RCC 7860 (cell line): ENCODE results near the gene MBTPS2.
"Not testable (repeated sequence)": the region's sequence is repeated elsewhere in the genome, so short reads cannot be mapped to it uniquely, and the experiment has no call there.

ENCODE experiments used
- DNase-seq: peaks from one replicate; pipeline ENCODE4 v3.0.0-alpha.2; 2015; ENCODE audit warnings: low spot score
- FAIRE-seq: peaks from 2 replicates; lab custom pipeline; 2012; peaks lifted over from hg19 to GRCh38; lab: Jason Lieb, UNC

Gene MBTPS2

DNA sequence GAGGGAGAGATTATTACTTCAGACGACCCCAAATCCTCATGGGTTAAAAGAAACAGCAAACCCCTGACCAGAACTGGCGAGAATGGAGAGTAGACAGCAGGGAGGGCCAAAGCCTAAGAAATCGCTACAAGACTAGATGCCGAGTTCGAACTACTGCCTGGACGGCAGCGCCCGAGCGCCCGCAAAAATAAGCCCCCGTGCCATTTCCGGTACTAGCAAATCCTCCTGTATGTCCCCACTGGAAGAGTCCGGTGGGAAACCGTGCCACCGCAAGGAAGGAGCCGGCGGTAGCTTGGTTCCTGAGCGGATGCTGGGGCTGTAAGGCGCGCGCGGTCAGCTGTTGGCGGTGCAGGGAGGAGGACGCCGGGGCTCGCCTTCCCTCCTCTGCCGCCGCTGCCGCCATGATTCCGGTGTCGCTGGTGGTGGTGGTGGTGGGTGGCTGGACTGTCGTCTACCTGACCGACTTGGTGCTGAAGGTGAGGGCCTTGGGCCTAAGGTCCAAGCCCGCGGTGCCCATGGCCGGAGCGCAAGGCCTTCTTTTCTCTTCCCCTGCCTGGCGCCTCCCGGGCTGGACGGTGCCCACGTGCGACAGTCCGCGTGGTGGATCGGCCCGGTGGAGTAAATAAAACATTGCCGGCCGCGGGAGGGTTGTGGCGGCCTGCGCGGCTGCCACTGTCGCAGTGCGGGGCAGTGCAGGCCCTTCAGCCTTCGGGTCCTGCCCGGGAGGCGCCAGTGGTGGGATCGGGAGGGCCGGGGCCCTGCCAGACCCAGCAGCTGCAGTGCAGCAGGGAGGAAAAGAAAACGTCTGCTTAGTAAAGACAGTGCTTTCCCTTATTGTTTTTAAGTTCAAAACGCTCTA, at the start of gene MBTPS2:
Gene MBTPS2 (plus strand): TSS at position 284 of the 859 bp plus-strand sequence. CDS start 118 bp downstream, at position 402.
- peak; percentile 12 for FAIRE-seq

DNA sequence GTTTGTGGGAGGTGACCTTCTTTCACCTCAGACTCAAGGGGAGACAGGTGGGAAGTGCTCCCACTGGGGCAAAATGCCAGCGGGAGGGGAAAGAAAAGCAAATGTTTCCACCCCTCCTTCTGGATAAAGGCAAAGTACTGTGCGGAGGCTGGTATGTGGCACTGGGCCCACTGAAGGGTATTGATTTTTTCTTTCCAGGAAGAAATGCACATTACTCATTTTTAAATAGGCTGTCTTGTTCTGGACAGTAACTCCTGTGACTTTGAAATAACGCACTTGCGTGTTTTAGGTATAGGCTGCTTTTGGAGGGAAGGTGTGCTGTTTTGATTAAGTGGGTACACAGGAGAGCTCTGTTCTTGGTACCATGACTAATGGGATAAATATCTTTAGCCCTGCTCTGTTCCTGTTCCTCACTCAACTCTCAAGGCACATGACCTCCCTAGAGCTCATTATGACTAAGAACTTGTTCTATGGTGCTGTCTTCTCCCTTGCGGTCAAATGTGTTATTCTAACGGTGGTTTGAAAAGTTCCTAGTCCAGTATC, 40.7 kb upstream of the MBTPS2 start:
- DNase-seq (peak; percentile 86), FAIRE-seq (peak; percentile 96)

More for the DNA sequence above, at the start of gene MBTPS2:
- peak; percentile 77 for DNase-seq

DNA sequence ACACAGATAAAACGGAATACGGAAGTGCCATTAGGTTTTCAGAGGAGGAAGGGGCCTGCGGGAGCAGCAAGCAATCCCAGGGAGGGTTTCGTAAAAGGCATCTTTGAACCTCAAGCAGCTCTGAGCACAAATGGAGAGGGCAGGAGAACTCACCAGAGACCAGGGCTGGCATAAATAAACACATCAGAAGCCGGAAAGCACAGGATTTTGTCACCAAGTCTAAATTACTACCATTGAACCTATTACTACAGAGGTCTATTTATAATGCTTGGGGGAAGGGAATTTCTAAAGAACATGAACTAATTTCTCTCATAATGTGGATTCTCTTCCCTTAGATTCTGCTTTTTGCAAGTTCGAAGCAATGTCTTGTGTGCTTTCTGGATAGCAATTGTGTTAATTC, 39.6 kb upstream of the MBTPS2 start:
- no peak for FAIRE-seq
- DNase-seq = no peak

DNA sequence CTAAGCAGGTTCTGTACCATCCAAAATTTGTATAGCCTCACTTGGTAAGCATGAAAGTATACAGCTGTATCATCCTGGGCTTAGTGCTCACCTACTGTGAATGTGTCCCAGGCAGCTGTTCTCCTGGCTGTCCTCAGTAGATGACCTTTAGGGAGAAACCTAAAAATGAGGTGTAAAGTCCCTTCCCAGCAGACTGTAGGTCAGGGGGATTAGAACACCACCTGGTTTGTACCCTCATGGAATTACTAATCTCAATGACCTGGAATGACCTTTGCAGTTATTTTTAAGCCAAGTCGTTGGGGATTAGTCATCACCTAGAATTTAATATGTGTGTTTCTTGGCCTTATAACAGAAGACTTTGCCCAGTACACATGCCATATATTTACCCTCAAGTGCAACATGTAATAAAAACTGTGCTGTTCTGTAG, 39.1 kb upstream of the MBTPS2 start:
- FAIRE-seq (peak; percentile 72), DNase-seq (peak; percentile 13)

DNA sequence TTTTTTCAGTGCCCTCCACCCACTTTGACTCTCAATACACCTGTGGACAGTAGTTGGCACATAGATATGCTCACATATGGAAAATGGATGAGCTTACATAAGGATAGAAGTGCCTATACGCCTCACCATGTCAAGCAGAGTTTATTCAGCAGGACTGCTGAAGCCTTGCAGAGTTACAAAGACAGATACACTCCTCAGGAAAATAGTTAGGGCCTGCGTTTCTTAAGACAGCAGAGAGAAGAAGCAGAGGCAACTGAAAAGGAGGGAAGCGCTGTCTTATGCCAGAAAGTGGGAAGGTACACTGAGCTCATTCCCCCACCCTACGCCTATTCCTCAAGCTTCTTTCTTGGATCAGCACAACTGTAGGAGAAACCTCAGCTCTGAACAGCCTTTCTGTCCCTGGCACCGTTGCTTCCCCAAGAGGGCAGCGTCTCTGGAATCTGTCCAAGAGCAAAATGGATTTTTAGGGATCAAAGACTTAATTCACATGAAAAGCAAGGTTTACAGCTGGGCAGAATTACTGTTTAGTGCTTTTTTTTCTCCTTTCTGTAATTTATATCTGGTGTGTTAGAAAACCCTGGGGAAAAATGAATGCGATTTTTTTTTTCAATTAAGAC, 37.3 kb upstream of the MBTPS2 start:
- no peak for DNase-seq
- FAIRE-seq = no peak

DNA sequence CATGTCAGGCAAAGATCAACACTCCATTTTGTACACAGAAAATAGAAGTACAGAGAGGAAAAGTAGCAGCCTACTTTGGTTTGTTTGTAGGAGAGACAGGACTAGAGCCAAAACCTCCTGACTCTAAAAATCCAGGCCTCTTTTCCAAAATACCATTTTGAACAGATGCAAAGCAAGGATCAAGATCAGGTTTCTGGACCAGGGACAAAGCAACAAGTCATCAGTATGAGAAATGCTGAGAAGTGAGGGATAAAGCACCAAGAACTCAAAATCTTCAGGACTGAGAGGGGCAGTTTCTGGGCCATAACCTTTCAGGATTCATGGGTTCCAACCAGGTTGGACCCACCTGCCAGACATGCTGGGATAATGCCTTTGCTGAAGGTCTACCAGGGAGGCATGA, 36.6 kb upstream of the MBTPS2 start:
- FAIRE-seq (no peak), DNase-seq (no peak)

DNA sequence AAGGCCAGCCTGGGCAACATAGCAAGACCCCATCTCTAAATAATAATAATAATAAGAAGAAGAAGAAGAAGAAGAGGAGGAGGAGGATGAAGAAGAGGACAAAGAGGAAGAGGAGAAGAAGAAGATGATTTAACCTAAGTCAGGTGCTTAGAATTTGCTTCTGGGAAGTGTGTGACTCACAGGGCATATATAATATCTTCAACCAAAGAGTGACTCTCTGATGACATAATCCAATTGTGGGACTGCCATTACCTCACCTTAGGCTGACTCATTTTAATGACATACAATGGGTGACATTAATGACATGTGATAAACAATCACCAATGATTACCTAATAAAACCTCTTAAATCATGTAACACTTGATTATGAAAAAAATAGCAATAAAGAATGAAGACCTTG, 32.7 kb upstream of the MBTPS2 start:
- FAIRE-seq = peak; percentile 80
- DNase-seq = peak; percentile 48

DNA sequence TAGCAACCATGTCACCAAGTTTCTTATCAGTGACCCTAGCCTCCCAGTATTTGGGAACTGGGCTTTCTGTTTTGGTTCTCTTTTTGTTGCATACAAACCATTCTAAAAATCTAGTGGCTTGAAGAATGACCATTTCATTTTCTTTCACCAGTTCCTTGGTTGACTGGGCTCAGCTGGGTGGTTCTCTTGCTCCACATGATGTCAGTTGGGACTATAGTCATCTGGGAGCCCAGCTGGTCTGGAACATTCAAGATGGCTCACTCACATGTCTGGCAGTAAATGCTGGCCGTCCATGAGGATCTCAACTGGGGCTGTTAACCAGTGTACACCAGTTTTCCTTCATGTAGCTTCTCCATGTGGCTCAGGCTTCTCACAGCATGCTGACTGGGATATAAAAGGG, 27.6 kb upstream of the MBTPS2 start:
- DNase-seq = no peak
- no peak for FAIRE-seq

DNA sequence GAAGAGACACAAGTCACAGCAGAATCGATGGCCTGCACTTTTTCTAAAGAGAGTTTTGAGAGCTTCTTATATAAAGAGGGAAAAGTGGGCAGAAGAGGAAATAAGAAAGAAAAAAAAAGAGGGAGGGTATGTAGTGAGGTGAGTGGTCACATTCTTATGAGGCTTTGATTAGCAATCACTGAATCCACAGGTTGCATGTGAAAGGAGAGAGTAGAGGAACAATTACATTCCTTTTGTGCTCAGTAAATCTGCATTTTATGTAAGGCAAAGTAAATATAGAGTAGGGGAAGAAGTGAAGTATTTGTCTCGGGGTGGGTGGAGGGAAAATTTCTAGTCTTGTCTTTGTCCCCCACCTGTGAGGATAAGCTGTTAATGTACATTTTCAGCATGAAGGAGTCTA, 26.8 kb upstream of the MBTPS2 start:
- no peak for FAIRE-seq
- DNase-seq = no peak

DNA sequence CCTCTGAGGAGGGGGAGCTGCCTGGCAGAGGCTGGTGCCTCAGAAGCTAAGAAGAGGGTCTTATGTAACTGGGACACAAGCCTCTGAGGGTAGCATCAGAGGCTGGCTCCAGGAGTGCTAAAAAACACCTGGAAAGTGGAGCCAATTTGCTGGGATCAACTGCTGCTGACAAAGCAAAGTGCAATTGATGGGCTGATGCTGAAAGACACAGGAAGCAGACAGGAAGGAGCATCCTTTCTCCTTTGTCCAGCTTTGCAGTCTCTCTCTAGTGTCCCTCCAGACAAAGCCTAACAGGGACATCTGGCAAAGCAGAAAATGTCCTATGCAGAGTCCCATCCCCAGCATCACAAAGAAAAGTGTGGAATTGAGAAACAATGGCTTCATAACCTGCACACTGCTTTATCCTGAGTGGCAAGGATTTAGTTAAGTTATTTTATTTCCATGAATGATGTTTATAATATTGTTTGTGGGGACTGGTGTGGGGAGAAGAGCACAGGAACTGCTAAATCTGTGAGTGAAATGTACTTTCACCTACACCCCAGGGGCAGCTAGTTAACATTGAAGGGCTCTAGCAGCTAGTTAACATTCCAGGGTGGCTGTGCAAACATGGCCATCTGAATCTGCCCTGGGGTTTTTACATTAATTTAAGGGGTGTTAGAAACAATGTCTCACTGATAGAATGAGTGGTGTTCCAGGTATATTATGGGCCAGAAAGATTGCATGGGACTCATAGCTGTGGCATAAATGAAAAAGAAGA, 25.6 kb upstream of the MBTPS2 start:
- no peak for FAIRE-seq

DNA sequence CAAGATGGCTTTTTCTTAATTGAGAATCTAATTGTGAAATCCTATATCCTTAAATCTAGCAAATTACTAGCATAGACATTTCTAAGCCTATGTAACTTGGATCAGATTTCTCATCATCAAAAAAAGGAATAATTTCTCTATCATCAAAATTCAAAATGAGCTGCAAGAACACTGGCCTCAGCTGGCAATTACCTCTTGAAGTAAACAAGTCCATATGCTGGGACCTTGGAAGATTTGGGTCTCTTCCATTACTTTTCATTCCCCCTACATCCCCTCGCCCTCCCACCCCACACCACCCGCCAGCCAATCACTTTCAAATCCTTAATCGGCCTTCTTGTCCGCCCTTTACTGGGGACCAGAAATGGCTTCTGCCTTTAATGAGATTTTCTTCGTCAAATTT, 23.3 kb upstream of the MBTPS2 start:
- no peak for DNase-seq
- FAIRE-seq = no peak

More for the DNA sequence above, 25.6 kb upstream of the MBTPS2 start:
- no peak for DNase-seq

DNA sequence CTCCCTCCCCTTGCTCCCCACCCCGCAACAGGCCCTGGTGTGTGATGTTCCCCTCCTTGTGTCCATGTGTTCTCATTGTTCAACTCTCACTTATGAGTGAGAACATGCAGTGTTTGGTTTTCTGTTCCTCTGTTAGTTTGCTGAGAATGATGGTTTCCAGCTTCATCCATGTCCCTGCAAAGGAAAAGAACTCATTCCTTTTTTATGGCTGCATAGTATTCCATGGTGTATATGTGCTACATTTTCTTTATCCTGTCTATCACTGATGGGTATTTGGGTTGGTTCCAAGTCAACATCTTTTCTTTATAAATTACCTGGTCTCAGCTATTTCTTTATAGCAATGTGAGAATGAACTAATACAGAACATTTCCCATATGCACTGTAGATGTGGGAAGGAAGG, 19.2 kb upstream of the MBTPS2 start:
- FAIRE-seq, DNase-seq: not testable (repeated sequence)

DNA sequence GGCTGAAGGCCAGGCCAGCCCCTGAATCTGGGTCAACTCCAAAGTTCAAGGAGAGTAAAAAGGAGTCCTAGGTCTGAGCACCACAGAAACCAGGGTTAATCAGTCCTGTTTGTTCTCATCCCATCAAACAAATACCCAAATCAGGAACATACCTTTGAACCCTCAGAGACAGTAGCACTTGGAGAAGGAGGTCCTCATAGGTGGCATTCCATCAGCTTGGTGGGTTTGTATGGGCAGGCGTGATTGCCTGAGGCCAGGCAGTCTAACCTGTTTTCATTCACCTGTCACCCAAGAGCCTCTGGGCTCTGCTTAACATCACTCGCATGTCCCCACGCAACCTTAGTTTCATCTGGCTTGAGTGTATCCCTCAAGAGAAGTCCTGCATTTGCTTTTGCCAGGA, 17.5 kb upstream of the MBTPS2 start:
- no peak for FAIRE-seq

DNA sequence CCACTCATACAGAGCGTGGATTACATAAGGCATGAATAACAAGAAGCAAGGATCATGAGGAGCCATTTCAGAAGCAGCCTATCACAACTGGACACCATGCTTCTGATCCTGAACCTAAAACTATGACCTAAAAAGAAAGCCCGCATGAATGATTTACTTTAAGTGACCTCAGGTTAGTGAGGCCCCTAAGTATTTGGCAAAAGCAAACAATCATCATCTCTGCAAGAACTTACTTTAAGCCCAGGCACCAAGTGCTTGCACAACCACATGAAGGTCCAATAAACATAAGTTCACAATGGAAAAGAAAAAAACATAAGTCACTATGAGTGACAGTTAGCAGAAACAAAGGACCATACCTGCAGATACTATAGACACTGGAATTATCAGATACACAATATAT, 7.9 kb upstream of the MBTPS2 start:
- FAIRE-seq = no peak
- DNase-seq = no peak

More for the DNA sequence above, 17.5 kb upstream of the MBTPS2 start:
- DNase-seq = no peak

DNA sequence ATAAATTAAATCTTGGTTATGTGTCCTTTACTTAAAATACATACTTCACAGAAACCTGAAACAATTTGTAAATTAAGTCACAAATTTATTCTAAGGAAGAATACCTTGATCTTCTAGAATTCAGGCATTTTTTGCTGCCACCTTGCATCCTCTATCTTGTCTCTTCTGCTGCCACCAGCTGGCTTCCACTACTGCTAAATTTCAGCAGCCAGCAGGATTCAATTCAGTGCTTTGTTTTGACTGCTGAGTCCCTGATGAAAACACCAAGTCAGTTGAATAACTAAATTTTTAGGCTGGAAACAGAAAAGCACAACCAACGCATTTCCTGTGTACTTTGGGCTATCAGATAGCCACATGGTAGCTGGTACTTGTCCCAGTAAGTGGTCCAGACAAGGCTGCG, 2.4 kb upstream of the MBTPS2 start:
- FAIRE-seq (no peak), DNase-seq (no peak)

DNA sequence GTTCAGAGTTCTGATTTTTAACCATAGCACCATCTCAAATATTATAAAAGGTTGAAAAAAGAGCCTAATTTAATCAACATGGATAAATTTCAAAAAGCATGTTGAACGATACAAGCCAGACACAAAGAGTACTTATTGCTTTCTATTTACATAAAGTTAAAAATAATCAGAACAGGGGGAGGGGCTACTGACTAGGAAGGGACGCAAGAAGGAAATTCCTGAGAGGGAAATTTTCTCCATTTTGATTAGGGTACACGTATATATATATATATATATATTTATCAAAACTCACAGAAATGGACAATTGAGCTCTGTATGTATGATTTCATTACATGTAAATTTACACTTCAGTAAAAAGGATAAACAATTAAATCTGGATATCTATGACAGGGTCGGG, 482 bp upstream of the MBTPS2 start:
- FAIRE-seq (no peak), DNase-seq (no peak)

DNA sequence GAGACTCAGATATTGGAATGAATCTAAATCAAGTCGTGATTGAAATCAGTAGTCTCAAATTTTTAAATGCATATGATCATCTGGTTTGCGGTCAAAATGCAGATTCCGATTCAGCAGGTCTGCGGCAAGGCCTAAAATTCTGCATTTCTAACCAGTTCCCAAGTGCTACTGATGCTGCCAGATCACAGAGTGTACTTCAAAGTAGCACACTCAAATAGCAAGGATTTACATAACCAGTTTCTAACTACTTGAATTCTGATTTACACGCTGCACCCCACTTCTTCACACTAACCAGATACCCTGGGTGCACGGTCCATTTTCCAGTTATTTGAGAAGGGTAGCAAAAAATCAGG, 752 bp downstream of the MBTPS2 start:
- FAIRE-seq (no peak), DNase-seq (no peak)

DNA sequence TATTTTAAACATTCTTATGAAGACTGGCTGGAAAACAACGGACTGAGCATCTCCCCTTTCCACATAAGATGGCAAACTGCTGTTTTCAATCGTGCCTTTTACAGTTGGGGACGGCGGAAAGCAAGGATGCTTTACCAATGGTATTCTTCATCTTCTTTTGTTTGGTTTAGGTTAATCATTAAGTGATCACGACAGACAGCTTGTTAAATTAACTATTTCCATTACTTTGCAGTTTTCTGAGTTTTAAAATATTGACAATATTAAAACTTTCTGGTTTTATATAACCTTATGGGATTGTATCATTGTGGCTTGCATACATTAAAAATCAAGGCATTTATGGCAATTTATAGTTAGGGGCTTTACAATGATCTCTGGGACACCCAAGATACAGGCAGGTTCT, 3.8 kb downstream of the MBTPS2 start:
- no peak for FAIRE-seq
- no peak for DNase-seq

DNA sequence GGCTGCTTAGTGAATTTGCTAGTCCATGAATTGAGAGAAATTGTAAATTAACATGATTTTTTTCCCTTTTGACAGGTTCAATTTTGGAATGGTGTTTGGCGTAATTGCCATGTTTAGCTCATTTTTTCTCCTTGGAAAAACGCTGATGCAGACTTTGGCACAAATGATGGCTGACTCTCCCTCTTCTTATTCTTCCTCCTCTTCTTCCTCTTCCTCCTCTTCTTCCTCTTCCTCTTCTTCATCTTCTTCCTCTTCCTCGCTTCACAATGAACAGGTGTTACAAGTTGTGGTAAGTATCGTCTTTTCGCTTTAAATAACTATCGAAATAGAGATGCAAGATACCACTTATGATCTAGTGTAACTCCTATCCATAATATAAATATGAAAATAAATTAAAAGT, 5.7 kb downstream of the MBTPS2 start:
- DNase-seq (no peak), FAIRE-seq (no peak)

DNA sequence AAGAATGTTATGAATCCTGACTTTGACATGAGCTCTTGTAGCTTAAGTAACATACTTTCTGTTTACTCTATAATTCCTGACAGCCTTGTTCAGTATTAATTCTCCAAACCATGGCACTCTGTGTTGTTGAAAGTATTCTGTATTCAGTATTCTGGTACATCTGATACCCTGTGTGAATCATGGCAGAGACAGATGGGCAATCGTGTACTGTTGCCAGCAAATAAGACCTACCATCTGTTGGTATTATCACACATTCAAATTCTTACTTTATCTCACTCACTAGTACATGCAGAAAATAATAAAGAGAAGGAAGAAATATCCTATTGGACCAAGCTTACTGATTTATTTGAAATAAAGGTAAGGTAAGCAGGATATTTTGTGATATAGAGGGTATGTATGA, 7.9 kb downstream of the MBTPS2 start:
- DNase-seq (no peak), FAIRE-seq (no peak)

DNA sequence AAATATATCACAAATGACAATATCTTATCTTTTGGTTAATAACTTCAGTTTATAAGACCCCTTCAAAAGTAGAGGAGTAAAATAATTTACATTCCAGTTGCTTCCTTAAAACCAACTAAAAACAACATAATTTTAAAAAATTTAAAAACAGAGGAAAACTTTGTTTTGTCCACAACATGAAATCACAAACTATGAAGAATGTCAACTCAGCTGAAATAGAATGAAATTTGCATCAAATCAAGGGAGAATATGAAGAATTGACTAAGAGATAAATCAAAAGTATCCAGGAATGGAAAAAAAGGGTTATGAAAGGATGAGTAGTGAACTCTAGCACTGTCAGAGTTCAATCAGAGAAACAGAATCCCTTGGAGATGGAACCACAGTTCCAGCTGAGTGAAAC, 14.2 kb downstream of the MBTPS2 start:
- DNase-seq (no peak), FAIRE-seq (no peak)
